C4-2B (cell line): Measurements from ENCODE around the gene ATG101.

Experiments used
- CTCF ChIP-seq: fragments of 450-650 bp; conservative IDR thresholded peaks from 2 replicates; pipeline ENCODE4 v1.5.1; 2017; ENCODE audit warnings: mild to moderate bottlenecking
- ZFX ChIP-seq: fragments of 450-650 bp; IDR thresholded peaks from 2 replicates; pipeline ENCODE4 v1.6.1; 2017

DNA sequence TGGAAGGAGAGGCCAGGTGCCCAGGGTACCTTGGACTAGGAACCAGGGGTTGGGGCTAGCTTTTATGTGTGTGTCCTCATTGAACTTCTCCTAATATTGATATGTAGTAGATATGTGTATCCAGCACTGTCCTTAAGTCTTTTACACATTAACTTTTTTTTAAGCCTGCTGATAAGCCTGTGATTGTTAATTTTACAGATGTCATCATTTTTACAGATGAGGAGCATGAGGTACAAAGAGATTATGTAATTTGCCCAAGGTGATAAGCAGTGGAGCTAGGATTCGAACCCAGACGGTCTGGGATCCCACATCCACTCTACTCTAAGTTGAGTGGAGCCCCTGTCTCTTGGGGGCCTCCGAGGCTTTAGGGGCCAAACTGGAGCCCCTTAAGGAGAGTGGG, 28.7 kb upstream of the ATG101 start:
- TF ChIP-seq CTCF (no peak), ZFX (no peak)
